Pancreas (tissue), 8 donors: Measurements from ENCODE around the gene SS18L1. TPM values are rescaled to one million over a fixed set of nuclear protein-coding genes. Genes with fewer than 3 reads are reported as not detected.

Source experiments
- polyA plus RNA-seq, 2 donors: library from polyadenylated mRNA; stranded (reverse); fragments of 200-250 nt; gene quantifications; one replicate each; pipeline ENCODE4 v1.2.3, GENCODE V29; 2013
- total RNA-seq, 6 donors: library from RNA; stranded (reverse); fragmentation: NEBNext Ultra II Directional in 4 of 6; extraction: Animal tissue kit (Norgen Biotek cat#: 25700) in 4 of 6; gene quantifications; one replicate each; pipeline versions ENCODE4 v1.2.1 to v1.2.4, GENCODE V29; 2021 to 2023
- donor health status: healthy with polysubstance abuse.
- donor health status: DM: no; HTN: no; CAD: no; lungs with moderate emphysema.
- donor health status: DM: no; HTN: no; CAD: no.
- donor health status: Bipolar disorder and iron deficiency.
- donor health status: DM: yes; HTN: yes; CAD: no.
- donor health status: DM: no; HTN: no; CAD: no.
- donor health status: DM: no; HTN: no; CAD: no.
- donor health status: DM: yes; HTN: yes; CAD: no.

SS18L1 gene
- total and polyA plus RNA-seq, 8 donors, result 6.6 to 19.3 (median 8.4) TPM

Other genes with a start within 250 kb of the SS18L1 start
- 10 to 100 TPM in 1 of 6 donors, 1 to 10 TPM in 5; 7.1 to 15.2 (median 8.4) TPM for gene TAF4, start 77.9 kb upstream of the SS18L1 start, total RNA-seq
- gene TAF4, start 77.9 kb upstream of the SS18L1 start, polyA plus RNA-seq, result 1 to 10 TPM; 5.7 to 9.2 TPM
- gene LSM14B, start 21.3 kb upstream of the SS18L1 start, total RNA-seq, result 10 to 100 TPM; 14.9 to 19.7 (median 16.7) TPM
- gene LSM14B, start 21.3 kb upstream of the SS18L1 start, polyA plus RNA-seq, result 10 to 100 TPM in 1 of 2 donors, 1 to 10 TPM in 1; 8.4 to 20.1 TPM
- gene PSMA7, start 375 bp upstream of the SS18L1 start, total RNA-seq, result 100 to 1,000 TPM in 1 of 6 donors, 10 to 100 TPM in 5; 55.6 to 105 (median 74.3) TPM
- 100 to 1,000 TPM in 1 of 2 donors, 10 to 100 TPM in 1; 67.9 to 119 TPM for gene PSMA7, start 375 bp upstream of the SS18L1 start, polyA plus RNA-seq
- 10 to 100 TPM in 5 of 6 donors, 1 to 10 TPM in 1; 9.7 to 21.1 (median 13.1) TPM for gene MTG2, start 39.3 kb downstream of the SS18L1 start, total RNA-seq
- gene MTG2, start 39.3 kb downstream of the SS18L1 start, polyA plus RNA-seq, result 10 to 100 TPM; 36.2 to 55.3 TPM
- gene HRH3, start 76.5 kb downstream of the SS18L1 start, total RNA-seq, result under 1 TPM in 1 of 6 donors, not detected in 5; 0.08 TPM
- gene HRH3, start 76.5 kb downstream of the SS18L1 start, polyA plus RNA-seq, result under 1 TPM; 0.02 to 0.04 TPM
- gene OSBPL2, start 94.8 kb downstream of the SS18L1 start, total RNA-seq, result 10 to 100 TPM; 42.4 to 56.8 (median 49.2) TPM
- gene OSBPL2, start 94.8 kb downstream of the SS18L1 start, polyA plus RNA-seq, result 10 to 100 TPM; 33.3 to 34.6 TPM
- gene ADRM1, start 159.2 kb downstream of the SS18L1 start, total RNA-seq, result 10 to 100 TPM; 33.3 to 76.0 (median 36.5) TPM
- gene ADRM1, start 159.2 kb downstream of the SS18L1 start, polyA plus RNA-seq, result 10 to 100 TPM; 61.9 to 74.8 TPM
- 10 to 100 TPM; 43.6 to 89.5 (median 59.4) TPM for gene LAMA5, start 223.5 kb downstream of the SS18L1 start, total RNA-seq
- 100 to 1,000 TPM; 259 to 344 TPM for gene LAMA5, start 223.5 kb downstream of the SS18L1 start, polyA plus RNA-seq
- 1,000 to 10,000 TPM in 2 of 6 donors, 100 to 1,000 TPM in 4; 662 to 1,102 (median 850) TPM for gene RPS21, start 243.3 kb downstream of the SS18L1 start, total RNA-seq
- 1,000 to 10,000 TPM; 2,124 to 2,141 TPM for gene RPS21, start 243.3 kb downstream of the SS18L1 start, polyA plus RNA-seq